Prostate gland (tissue), 2 donors: Measurements from ENCODE around the gene CNTN4.

Experiments used
- CTCF ChIP-seq, 4 experiments: fragments of 200-600 bp in 2 of 4; fragments of 450-650 bp in 2 of 4; sonication (generic) in 2 of 4; IDR thresholded peaks; 1 replicate in 3 of 4; 2 replicates in 1 of 4; pipeline ENCODE4 v1.5.1; 2016 to 2019; ENCODE audit warnings: antibody characterized with exemption in 4 of 4, mild to moderate bottlenecking in 2 of 4, moderate library complexity in 2 of 4
- POLR2A ChIP-seq: fragments of 450-650 bp; IDR thresholded peaks from one replicate; pipeline ENCODE4 v1.6.1; 2016; ENCODE audit warnings: antibody characterized with exemption, mild to moderate bottlenecking
- POLR2AphosphoS5 ChIP-seq: sonication (generic); formaldehyde crosslinking; IDR thresholded peaks from one replicate; pipeline ENCODE4 v1.6.1; 2017; ENCODE audit warnings: antibody characterized with exemption

- TF ChIP-seq CTCF (IDR thresholded peaks at IDR 0.05) = no peak
- no peak for TF ChIP-seq POLR2AphosphoS5
- no peak for TF ChIP-seq POLR2A
Measured at GRCh38 chr3:2094941-2095340, 3.7 kb upstream of the CNTN4 start.
